Measurements from ENCODE around the gene HAUS7. TPM values are rescaled to one million over a fixed set of nuclear protein-coding genes. Genes with fewer than 3 reads are reported as not detected.

HAUS7 gene
- total RNA-seq, 1 donor from 2014 or later = 23.0 TPM

DNA sequence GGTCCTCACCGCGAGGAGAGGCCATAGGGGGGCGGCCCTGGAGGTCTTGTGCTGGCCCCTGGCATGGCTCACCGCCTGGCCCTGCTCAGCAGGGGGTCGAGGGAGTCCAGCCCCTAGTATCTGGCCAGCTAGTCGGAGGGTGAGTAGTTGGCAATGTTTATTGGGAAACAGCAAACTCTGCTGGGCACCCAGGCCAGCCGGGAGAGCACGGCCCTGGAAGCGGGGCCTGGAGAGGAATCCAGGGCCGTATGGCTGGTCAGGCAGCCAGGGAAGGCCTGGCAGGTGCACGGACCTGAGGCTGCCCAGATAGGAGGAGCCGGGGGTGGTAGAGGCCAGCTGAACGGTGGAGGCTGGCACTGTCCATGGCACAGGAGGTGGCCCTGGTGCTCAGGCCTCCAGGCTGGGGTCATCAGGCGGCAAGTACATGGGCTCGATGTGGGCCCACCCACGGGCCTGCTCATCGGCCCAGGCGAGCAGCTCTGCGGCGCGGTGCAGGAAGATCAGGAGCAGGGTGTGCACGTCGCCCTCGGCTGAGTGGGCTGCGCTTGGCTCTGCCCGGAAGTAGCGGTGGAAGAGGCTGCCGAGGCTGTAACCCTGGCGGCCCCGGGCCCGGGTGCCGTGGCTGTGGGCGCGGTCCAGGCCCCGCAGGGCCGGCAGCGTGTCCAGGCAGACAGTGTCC, 25.9 kb downstream of the HAUS7 start:
- Histone ChIP-seq H3K4me3 (no peak overlapping the region), H3K27ac (no peak overlapping the region), H3K27me3 (no peaks in the 10 kb centered on the region), H3K36me3 (no peaks in the 10 kb centered on the region), H3K4me1 (no peaks in the 10 kb centered on the region), H3K9me3 (no peaks in the 10 kb centered on the region)
- ATAC-seq (no peak), DNase-seq (no peak)
- TF ChIP-seq, protein P1, sequence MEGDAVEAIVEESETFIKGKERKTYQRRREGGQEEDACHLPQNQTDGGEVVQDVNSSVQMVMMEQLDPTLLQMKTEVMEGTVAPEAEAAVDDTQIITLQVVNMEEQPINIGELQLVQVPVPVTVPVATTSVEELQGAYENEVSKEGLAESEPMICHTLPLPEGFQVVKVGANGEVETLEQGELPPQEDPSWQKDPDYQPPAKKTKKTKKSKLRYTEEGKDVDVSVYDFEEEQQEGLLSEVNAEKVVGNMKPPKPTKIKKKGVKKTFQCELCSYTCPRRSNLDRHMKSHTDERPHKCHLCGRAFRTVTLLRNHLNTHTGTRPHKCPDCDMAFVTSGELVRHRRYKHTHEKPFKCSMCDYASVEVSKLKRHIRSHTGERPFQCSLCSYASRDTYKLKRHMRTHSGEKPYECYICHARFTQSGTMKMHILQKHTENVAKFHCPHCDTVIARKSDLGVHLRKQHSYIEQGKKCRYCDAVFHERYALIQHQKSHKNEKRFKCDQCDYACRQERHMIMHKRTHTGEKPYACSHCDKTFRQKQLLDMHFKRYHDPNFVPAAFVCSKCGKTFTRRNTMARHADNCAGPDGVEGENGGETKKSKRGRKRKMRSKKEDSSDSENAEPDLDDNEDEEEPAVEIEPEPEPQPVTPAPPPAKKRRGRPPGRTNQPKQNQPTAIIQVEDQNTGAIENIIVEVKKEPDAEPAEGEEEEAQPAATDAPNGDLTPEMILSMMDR (IDR thresholded peaks at IDR 0.05) = no peak
- intact Hi-C loops (cut with DNase I) = no loop called here

DNA sequence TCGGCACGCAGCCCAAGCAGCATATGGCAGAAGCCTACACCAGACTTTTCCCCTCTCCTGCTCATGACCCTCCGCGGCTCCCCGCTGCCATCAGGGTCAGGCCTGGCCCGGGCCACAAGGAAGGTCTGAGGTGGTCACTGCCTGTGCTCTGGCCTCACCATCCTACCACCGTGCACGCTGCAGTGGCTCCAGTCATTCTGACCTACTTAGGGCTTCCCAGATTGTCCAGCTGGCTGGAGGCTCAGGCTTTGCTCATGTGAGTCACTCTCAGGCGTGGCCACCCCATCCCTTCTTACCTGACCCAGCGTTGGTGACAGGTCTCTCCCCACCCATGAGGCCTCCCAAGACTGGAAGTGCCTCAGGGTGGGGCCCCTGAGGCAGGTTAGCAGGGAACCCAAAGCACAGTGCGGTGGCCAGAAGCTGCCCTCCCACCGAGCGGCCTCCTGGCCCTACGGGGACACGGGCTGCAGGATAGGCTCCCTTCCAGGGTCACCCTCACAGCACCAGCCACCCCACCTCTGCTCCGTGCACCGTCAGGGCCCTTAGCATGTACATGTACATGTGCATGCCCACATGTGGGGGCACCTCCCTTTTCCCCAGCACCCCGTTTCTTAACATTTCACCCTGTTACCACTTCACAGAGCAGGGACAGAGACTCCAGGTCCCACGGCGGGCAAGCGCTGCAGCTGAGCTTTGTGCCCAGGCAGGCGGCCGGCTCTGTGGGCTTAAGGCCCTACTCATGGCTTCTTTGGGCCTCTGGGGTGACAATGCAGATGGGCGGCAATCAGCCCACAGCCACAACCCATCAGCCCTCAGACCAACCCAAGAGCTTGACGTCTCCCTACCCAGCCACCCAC, 26.7 kb downstream of the HAUS7 start:
- ATAC-seq (no peak), DNase-seq (no peak)
- Histone ChIP-seq H3K9me3 (no peaks in the 10 kb centered on the region), H3K4me3 (no peak overlapping the region), H3K27me3 (no peaks in the 10 kb centered on the region), H3K27ac (no peak overlapping the region), H3K4me1 (no peaks in the 10 kb centered on the region), H3K36me3 (no peaks in the 10 kb centered on the region)
- TF ChIP-seq, protein P1 (IDR thresholded peaks at IDR 0.05) = no peak
- intact Hi-C loops (cut with DNase I) = no loop called here

DNA sequence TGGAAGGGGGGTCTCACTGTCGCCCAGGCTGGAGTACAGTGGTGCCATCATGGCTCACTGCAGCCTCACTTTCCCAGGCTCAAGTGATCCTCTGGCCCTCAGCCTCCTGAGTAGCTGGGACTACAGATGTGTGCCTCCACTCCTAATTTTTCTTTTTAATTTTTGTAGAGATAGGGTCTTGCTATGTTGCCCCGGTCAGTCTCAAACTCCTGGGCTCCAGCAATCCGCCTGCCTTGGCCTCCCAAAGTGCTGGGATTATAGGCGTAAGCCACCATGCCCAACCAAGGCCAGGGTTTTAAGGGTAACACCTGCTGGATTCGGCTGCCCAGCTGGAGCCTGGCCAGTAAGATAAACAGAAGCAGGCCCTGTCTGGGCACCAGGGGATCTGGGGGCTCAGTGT, 27.9 kb downstream of the HAUS7 start:
- ATAC-seq = no peak
- Histone ChIP-seq H3K27ac (no peak overlapping the region), H3K4me1 (no peaks in the 10 kb centered on the region), H3K36me3 (no peaks in the 10 kb centered on the region), H3K4me3 (no peak overlapping the region), H3K27me3 (no peaks in the 10 kb centered on the region), H3K9me3 (no peaks in the 10 kb centered on the region)
- DNase-seq = no peak
- TF ChIP-seq, protein P1 (IDR thresholded peaks at IDR 0.05) = no peak
- intact Hi-C loops (cut with DNase I) = no loop called here

DNA sequence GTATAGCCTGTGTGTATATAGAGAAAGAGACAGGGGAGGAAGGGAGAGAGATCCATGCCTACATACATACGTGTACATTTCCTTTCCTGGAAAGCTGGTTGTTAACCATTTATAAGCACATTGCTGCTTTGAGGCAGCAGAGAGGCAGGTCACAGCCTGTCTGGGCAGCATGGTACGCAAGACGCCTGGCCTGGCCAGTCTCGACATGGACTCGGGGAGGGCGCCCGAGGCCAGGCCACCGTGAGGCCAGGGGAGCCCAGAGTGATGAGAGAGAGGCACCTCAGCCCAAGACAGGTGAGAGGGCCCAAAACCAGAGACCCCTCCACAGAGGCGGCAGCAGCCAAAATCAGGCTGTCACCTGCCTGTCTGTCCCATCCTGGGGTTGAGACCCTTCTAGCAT, 28.4 kb downstream of the HAUS7 start:
- Histone ChIP-seq H3K4me3 (no peak overlapping the region), H3K36me3 (no peaks in the 10 kb centered on the region), H3K4me1 (no peaks in the 10 kb centered on the region), H3K9me3 (no peaks in the 10 kb centered on the region), H3K27me3 (no peaks in the 10 kb centered on the region), H3K27ac (no peak overlapping the region)
- TF ChIP-seq, protein P1 (IDR thresholded peaks at IDR 0.05) = no peak
- ATAC-seq (no peak), DNase-seq (no peak)
- intact Hi-C loops (cut with DNase I) = no loop called here

DNA sequence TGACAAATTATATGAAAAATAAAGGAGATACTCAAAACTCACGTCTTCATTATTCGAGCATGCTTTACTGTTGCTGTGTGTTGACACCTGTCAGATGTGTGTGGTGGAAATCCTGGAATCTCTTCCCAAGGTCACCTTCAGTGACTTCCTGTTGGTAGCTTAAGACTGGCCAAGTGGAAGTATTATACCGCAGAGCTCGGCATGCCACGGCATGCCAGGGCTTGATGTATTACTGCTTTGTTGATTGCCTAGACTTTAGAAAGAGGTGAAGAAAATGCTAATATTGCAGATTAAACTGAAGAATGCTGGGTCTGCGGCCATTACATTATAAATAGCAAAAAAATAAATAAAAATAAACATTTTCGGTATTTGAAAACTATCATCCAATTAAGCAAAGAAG, 29.1 kb downstream of the HAUS7 start:
- Histone ChIP-seq H3K27me3 (no peaks in the 10 kb centered on the region), H3K4me3 (no peak overlapping the region), H3K9me3 (no peaks in the 10 kb centered on the region), H3K4me1 (no peaks in the 10 kb centered on the region), H3K36me3 (no peaks in the 10 kb centered on the region), H3K27ac (no peak overlapping the region)
- ATAC-seq = no peak
- TF ChIP-seq, protein P1 (IDR thresholded peaks at IDR 0.05) = no peak
- intact Hi-C loops (cut with DNase I) = no loop called here
- DNase-seq = no peak
